GM23338 (cell line): ENCODE measurements around the gene KLF9. TPM values are rescaled to one million over a fixed set of nuclear protein-coding genes. Genes with fewer than 3 reads are reported as not detected.

Source experiments
- ATAC-seq: fragments of 200-7000 bp; cut with Tn5 transposase; 3 replicates; pipeline ENCODE4 v1.9.1; 2020
- DNase-seq: peaks from one replicate; pipeline ENCODE4 v3.0.0-alpha.2; 2015; ENCODE audit warnings: low spot score
- H2AFZ ChIP-seq: fragments of 200-600 bp; sonication (generic); 2 replicates; pipeline ENCODE4 v1.8.0; 2016; ENCODE audit warnings: antibody characterized with exemption, mild to moderate bottlenecking, moderate library complexity
- H3F3A ChIP-seq: fragments of 200-600 bp; sonication (generic); replicated peaks from 2 replicates; pipeline ENCODE4 v1.8.0; 2017; ENCODE audit warnings: antibody characterized with exemption, mixed run types, low read depth
- H3K27ac ChIP-seq: fragments of 200-600 bp; sonication (generic); 2 replicates; pipeline ENCODE4 v1.6.1; 2016; ENCODE audit warnings: low read depth
- H3K27me3 ChIP-seq: fragments of 200-600 bp; sonication (generic); 2 replicates; pipeline ENCODE4 v1.8.0; 2016; ENCODE audit warnings: mild to moderate bottlenecking, mixed run types, moderate library complexity; ENCODE audit not compliant: insufficient read depth
- H3K36me3 ChIP-seq: fragments of 200-600 bp; sonication (generic); 2 replicates; pipeline ENCODE4 v1.8.0; 2016; ENCODE audit warnings: mild to moderate bottlenecking; ENCODE audit not compliant: insufficient read depth
- H3K4me1 ChIP-seq: fragments of 200-600 bp; sonication (generic); 2 replicates; pipeline ENCODE4 v1.8.0; 2016; ENCODE audit warnings: mild to moderate bottlenecking, moderate library complexity; ENCODE audit not compliant: insufficient read depth
- H3K4me2 ChIP-seq: fragments of 200-600 bp; sonication (generic); 2 replicates; pipeline ENCODE4 v1.7.1; 2017; ENCODE audit warnings: mixed run types
- H3K4me3 ChIP-seq: fragments of 200-600 bp; sonication (generic); 2 replicates; pipeline ENCODE4 v1.6.1; 2016; ENCODE audit warnings: mixed run types
- H3K79me2 ChIP-seq: fragments of 200-600 bp; sonication (generic); replicated peaks from 2 replicates; pipeline ENCODE4 v1.8.0; 2017; ENCODE audit warnings: mild to moderate bottlenecking; ENCODE audit not compliant: insufficient read depth
- H3K9me2 ChIP-seq: fragments of 200-600 bp; sonication (generic); 2 replicates; pipeline ENCODE4 v1.8.0; 2017; ENCODE audit not compliant: insufficient read depth
- H4K20me1 ChIP-seq: fragments of 200-600 bp; sonication (generic); replicated peaks from 2 replicates; pipeline ENCODE4 v1.8.0; 2017; ENCODE audit warnings: mild to moderate bottlenecking; ENCODE audit not compliant: insufficient read depth
- H3K27ac Mint-ChIP-seq: 2 replicates; pipeline ENCODE4 v1.8.0; 2020; ENCODE audit warnings: inconsistent platforms, mild to moderate bottlenecking, moderate library complexity, mixed read lengths
- H3K27me3 Mint-ChIP-seq: 3 replicates; pipeline ENCODE4 v1.8.0; 2022; ENCODE audit warnings: low read depth, mild to moderate bottlenecking, moderate library complexity, mixed read lengths, inconsistent platforms; ENCODE audit not compliant: insufficient read depth, poor library complexity
- H3K36me3 Mint-ChIP-seq: 3 replicates; pipeline ENCODE4 v1.8.0; 2021; ENCODE audit warnings: low read depth, mild to moderate bottlenecking, inconsistent platforms, moderate library complexity, mixed read lengths
- H3K4me1 Mint-ChIP-seq: 3 replicates; pipeline ENCODE4 v1.8.0; 2020; ENCODE audit warnings: mild to moderate bottlenecking, inconsistent platforms, mixed read lengths
- H3K4me3 Mint-ChIP-seq: 3 replicates; pipeline ENCODE4 v1.8.0; 2021; ENCODE audit warnings: moderate library complexity, mild to moderate bottlenecking, inconsistent platforms, mixed read lengths
- H3K9me3 Mint-ChIP-seq: 3 replicates; pipeline ENCODE4 v1.8.0; 2020; ENCODE audit warnings: moderate library complexity, mild to moderate bottlenecking, inconsistent platforms, mixed read lengths
- CTCF ChIP-seq, 2 experiments: fragments of 200-600 bp in 1 of 2; sonication (generic) in 1 of 2; conservative IDR thresholded peaks; 2 replicates each; pipeline versions ENCODE4 v1.5.1 to v1.6.1; 2016 to 2017; ENCODE audit warnings: antibody characterized with exemption in 2 of 2, low read depth in 2 of 2, mild to moderate bottlenecking in 2 of 2, moderate library complexity in 1 of 2
- NANOG ChIP-seq: IDR thresholded peaks from 2 replicates; pipeline ENCODE4 v1.6.1; 2016; ENCODE audit warnings: antibody characterized with exemption, borderline replicate concordance
- POLR2AphosphoS5 ChIP-seq: IDR thresholded peaks from 2 replicates; pipeline ENCODE4 v1.6.1; 2016; ENCODE audit warnings: antibody characterized with exemption, low read depth
- ZNF114 ChIP-seq: fragments of 250-450 bp; sonication (Bioruptor Pico); IDR thresholded peaks from 2 replicates; pipeline ENCODE4 v1.5.0; 2020; ENCODE audit warnings: mild to moderate bottlenecking, moderate library complexity
- ZNF331 ChIP-seq: fragments of 250-450 bp; sonication (Bioruptor Pico); IDR thresholded peaks from 2 replicates; pipeline ENCODE4 v1.5.0; 2020; ENCODE audit warnings: low read depth, mild to moderate bottlenecking, moderate library complexity
- ZNF462 ChIP-seq: fragments of 250-450 bp; sonication (Bioruptor Pico); IDR thresholded peaks from 2 replicates; pipeline ENCODE4 v1.5.0; 2020; ENCODE audit warnings: mild to moderate bottlenecking, moderate library complexity
- polyA plus RNA-seq: library from polyadenylated mRNA; unstranded; fragments of >200 nt; fragmentation: Nextera tagmentation; extraction: Ambion mirVana; gene quantifications from 2 replicates; pipeline ENCODE4 v1.2.1, GENCODE V29; 2016
- total RNA-seq: library from RNA; depleted of rRNA; stranded (reverse); fragments of >200 nt; shearing (Covaris generic); gene quantifications from 2 replicates; pipeline ENCODE4 v1.2.3, GENCODE V29; 2014

KLF9 gene
- total and polyA plus RNA-seq, 2 experiments from 2014 or later: 0.58 to 1.5 TPM

GRCh38 chr9:70415476-70415875 is 1.0 kb upstream of the KLF9 start:
- Histone ChIP-seq H3K4me1 (peaks cover 21% of the 10 kb centered on the region), H3K4me3 (no peak overlapping the region), H3K27ac (no peak overlapping the region), H2AFZ (no peak overlapping the region), H3F3A (0 out of 2 replicates have a peak, but pooled peaks cover 2% of the 10 kb centered on the region), H3K4me2 (no peak overlapping the region), H4K20me1 (no peaks in the 10 kb centered on the region), H3K79me2 (no peaks in the 10 kb centered on the region), H3K27me3 (peaks cover 65% of the 10 kb centered on the region), H3K9me2 (no peaks in the 10 kb centered on the region), H3K36me3 (no peaks in the 10 kb centered on the region)
- no peak overlapping the region for H3K27ac Mint-ChIP-seq
- H3K4me1 Mint-ChIP-seq: peaks cover 20% of the 10 kb centered on the region; the same call in 2 of the 3 replicates
- H3K9me3 Mint-ChIP-seq: no peaks in the 10 kb centered on the region; the same call in 2 of the 3 replicates
- DNase-seq: peak; percentile 70
- no peak overlapping the region for H3K4me3 Mint-ChIP-seq
- H3K27me3 Mint-ChIP-seq: peaks cover 50% of the 10 kb centered on the region
- TF ChIP-seq ZNF462 (CRISPR knock-in tag): no peak
- TF ChIP-seq NANOG: no peak
- TF ChIP-seq POLR2AphosphoS5: no peak
- TF ChIP-seq ZNF331 (CRISPR knock-in tag): no peak
- no peak for TF ChIP-seq ZNF114 (CRISPR knock-in tag)
- H3K36me3 Mint-ChIP-seq: no peaks in the 10 kb centered on the region
- no peak for ATAC-seq

- peaks cover 50% of the 10 kb centered on the region for H3K27me3 Mint-ChIP-seq
- no peak overlapping the region for H2AFZ ChIP-seq
- no peak overlapping the region for H3K27ac Mint-ChIP-seq
- no peak overlapping the region for H3K4me3 ChIP-seq
- H3K4me3 Mint-ChIP-seq: no peak overlapping the region; the same call in 2 of the 3 replicates
- peaks cover 21% of the 10 kb centered on the region for H3K4me1 ChIP-seq
- no peaks in the 10 kb centered on the region for H3K9me2 ChIP-seq
- H3K4me1 Mint-ChIP-seq: peaks cover 20% of the 10 kb centered on the region; the same call in 2 of the 3 replicates
- H3K36me3 ChIP-seq: no peaks in the 10 kb centered on the region
- no peak overlapping the region for H3K27ac ChIP-seq
- H3K9me3 Mint-ChIP-seq: no peaks in the 10 kb centered on the region; the same call in 2 of the 3 replicates
- peak overlapping the region; percentile 85; the same call in 1 of the 2 replicates for H3K4me2 ChIP-seq
- TF ChIP-seq CTCF (conservative IDR thresholded peaks at IDR 0.05; ENCODE audit: low read depth in 2 of 2): no peak
- TF ChIP-seq ZNF114 (CRISPR knock-in tag): no peak
- peaks cover 69% of the 10 kb centered on the region for H3K27me3 ChIP-seq
- no peak for ATAC-seq
- no peaks in the 10 kb centered on the region for H4K20me1 ChIP-seq
- H3F3A ChIP-seq: 0 out of 2 replicates have a peak, but pooled peaks cover 2% of the 10 kb centered on the region
- H3K79me2 ChIP-seq: no peaks in the 10 kb centered on the region
- DNase-seq: no peak
- no peaks in the 10 kb centered on the region for H3K36me3 Mint-ChIP-seq
Measured at GRCh38 chr9:70415041-70415440, 584 bp upstream of the KLF9 start.
